Breast epithelium (tissue), 3 donors: ENCODE measurements around the gene MSH3.

ENCODE experiments used
- POLR2A ChIP-seq: fragments of 450-650 bp; IDR thresholded peaks from one replicate; pipeline ENCODE4 v1.6.1; 2016; ENCODE audit warnings: antibody characterized with exemption, mild to moderate bottlenecking, moderate library complexity
- POLR2AphosphoS5 ChIP-seq, 3 donors: sonication (generic); formaldehyde crosslinking; IDR thresholded peaks; one replicate each; pipeline ENCODE4 v1.6.1; 2017; ENCODE audit warnings: antibody characterized with exemption in 3 of 3
- TF ChIP-seq, protein P1 (sequence below), 3 donors: fragments of 450-650 bp; IDR thresholded peaks; one replicate each; pipeline ENCODE4 v1.5.1; 2016 to 2017; ENCODE audit warnings: antibody characterized with exemption in 3 of 3, mild to moderate bottlenecking in 3 of 3, moderate library complexity in 3 of 3

GRCh38 chr5:80756292-80756691 lies 101.8 kb downstream of the MSH3 start:
- TF ChIP-seq, protein P1, sequence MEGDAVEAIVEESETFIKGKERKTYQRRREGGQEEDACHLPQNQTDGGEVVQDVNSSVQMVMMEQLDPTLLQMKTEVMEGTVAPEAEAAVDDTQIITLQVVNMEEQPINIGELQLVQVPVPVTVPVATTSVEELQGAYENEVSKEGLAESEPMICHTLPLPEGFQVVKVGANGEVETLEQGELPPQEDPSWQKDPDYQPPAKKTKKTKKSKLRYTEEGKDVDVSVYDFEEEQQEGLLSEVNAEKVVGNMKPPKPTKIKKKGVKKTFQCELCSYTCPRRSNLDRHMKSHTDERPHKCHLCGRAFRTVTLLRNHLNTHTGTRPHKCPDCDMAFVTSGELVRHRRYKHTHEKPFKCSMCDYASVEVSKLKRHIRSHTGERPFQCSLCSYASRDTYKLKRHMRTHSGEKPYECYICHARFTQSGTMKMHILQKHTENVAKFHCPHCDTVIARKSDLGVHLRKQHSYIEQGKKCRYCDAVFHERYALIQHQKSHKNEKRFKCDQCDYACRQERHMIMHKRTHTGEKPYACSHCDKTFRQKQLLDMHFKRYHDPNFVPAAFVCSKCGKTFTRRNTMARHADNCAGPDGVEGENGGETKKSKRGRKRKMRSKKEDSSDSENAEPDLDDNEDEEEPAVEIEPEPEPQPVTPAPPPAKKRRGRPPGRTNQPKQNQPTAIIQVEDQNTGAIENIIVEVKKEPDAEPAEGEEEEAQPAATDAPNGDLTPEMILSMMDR (IDR thresholded peaks at IDR 0.05), result no peak
- TF ChIP-seq POLR2A, result no peak
- TF ChIP-seq POLR2AphosphoS5 (IDR thresholded peaks at IDR 0.05), result no peak
